Naive thymus-derived CD4-positive, alpha-beta T cell (primary cell): ENCODE data around the gene BCL2L11. TPM values are rescaled to one million over a fixed set of nuclear protein-coding genes. Genes with fewer than 3 reads are reported as not detected.
"Not testable (repeated sequence)": the region's sequence is repeated elsewhere in the genome, so short reads cannot be mapped to it uniquely, and the experiment has no call there.

Source experiments
- ATAC-seq: fragments of 150-1000 bp; cut with Tn5 transposase; 2 replicates; pipeline ENCODE4 v1.10.0; 2021; ENCODE audit warnings: mild to moderate bottlenecking, moderate library complexity
- CTCF ChIA-PET: fragments of 350-600 bp; sonication (Branson Sonifier 250); formaldehyde crosslinking; loops from one replicate; lab custom pipeline; 2021; ENCODE audit warnings: antibody characterized with exemption; lab: Charles Lee
- POLR2A ChIA-PET: fragments of 350-600 bp; sonication (Branson Sonifier 250); formaldehyde crosslinking; loops from one replicate; lab custom pipeline; 2021; ENCODE audit warnings: antibody characterized with exemption, inconsistent platforms; lab: Charles Lee
- DNase-seq, 9 donors: peaks; one replicate each; pipeline versions ENCODE4 v3.0.0 to v3.0.0-alpha.2; 2020 to 2022; ENCODE audit warnings: mixed read lengths in 1 of 9
- H3K27ac ChIP-seq: one replicate; pipeline ENCODE4 v1.7.0; 2013; ENCODE audit warnings: mild to moderate bottlenecking, low read depth, low read length, moderate library complexity
- H3K27me3 ChIP-seq, 2 donors: one replicate each; pipeline ENCODE4 v1.7.0; 2013; ENCODE audit warnings: low read length in 2 of 2, mild to moderate bottlenecking in 2 of 2, moderate library complexity in 2 of 2; ENCODE audit not compliant: control insufficient read depth in 2 of 2, insufficient read depth in 2 of 2
- H3K36me3 ChIP-seq, 3 experiments: 1 replicate in 2 of 3; 2 replicates in 1 of 3; pipeline ENCODE4 v1.7.0; 2013; ENCODE audit warnings: low read length in 3 of 3, mild to moderate bottlenecking in 3 of 3, moderate library complexity in 1 of 3; ENCODE audit not compliant: insufficient read depth in 3 of 3, control insufficient read depth in 2 of 3
- H3K4me1 ChIP-seq, 2 donors: one replicate each; pipeline ENCODE4 v1.7.0; 2013; ENCODE audit warnings: low read length in 2 of 2, mild to moderate bottlenecking in 2 of 2, moderate library complexity in 1 of 2; ENCODE audit not compliant: control insufficient read depth in 2 of 2, insufficient read depth in 2 of 2
- H3K4me3 ChIP-seq: 2 replicates; pipeline ENCODE4 v1.7.0; 2013; ENCODE audit warnings: mild to moderate bottlenecking, low read length
- H3K9me3 ChIP-seq, 3 experiments: 1 replicate in 2 of 3; 2 replicates in 1 of 3; pipeline ENCODE4 v1.7.0; 2013; ENCODE audit warnings: low read length in 3 of 3; ENCODE audit not compliant: control insufficient read depth in 2 of 3
- H3K27ac Mint-ChIP-seq, 9 donors: one replicate each; pipeline ENCODE4 v1.8.0; 2020 to 2022; ENCODE audit warnings: mixed read lengths in 9 of 9, mild to moderate bottlenecking in 8 of 9, moderate library complexity in 5 of 9, inconsistent platforms in 2 of 9
- H3K27me3 Mint-ChIP-seq, 5 donors: one replicate each; pipeline ENCODE4 v1.8.0; 2021 to 2022; ENCODE audit warnings: mixed read lengths in 5 of 5, mild to moderate bottlenecking in 1 of 5
- H3K36me3 Mint-ChIP-seq, 5 donors: one replicate each; pipeline ENCODE4 v1.8.0; 2020 to 2022; ENCODE audit warnings: mixed read lengths in 5 of 5, mild to moderate bottlenecking in 3 of 5, inconsistent platforms in 1 of 5
- H3K4me1 Mint-ChIP-seq, 7 donors: one replicate each; pipeline ENCODE4 v1.8.0; 2020 to 2022; ENCODE audit warnings: mixed read lengths in 7 of 7, mild to moderate bottlenecking in 3 of 7, inconsistent platforms in 1 of 7
- H3K4me3 Mint-ChIP-seq, 10 donors: one replicate each; pipeline ENCODE4 v1.8.0; 2020 to 2022; ENCODE audit warnings: mild to moderate bottlenecking in 10 of 10, mixed read lengths in 10 of 10, moderate library complexity in 6 of 10, inconsistent platforms in 2 of 10
- H3K9me3 Mint-ChIP-seq, 11 donors: one replicate each; pipeline ENCODE4 v1.8.0; 2020 to 2022; ENCODE audit warnings: mixed read lengths in 11 of 11, mild to moderate bottlenecking in 4 of 11, inconsistent platforms in 1 of 11, moderate library complexity in 1 of 11
- intact Hi-C, 2 donors: fragments of 100-400 bp; cut with micrococcal nuclease; formaldehyde crosslinking; loops; one replicate each; pipeline ENCODE4 v1.15.1; 2023
- polyA plus RNA-seq, 2 donors: library from polyadenylated mRNA; unstranded; fragments of 300-500 nt; fragmentation: Illumina TruSeq; gene quantifications; one replicate each; pipeline ENCODE4 v1.2.3, GENCODE V29; 2021
- total RNA-seq, 6 experiments: library from RNA in 5 of 6; stranded (reverse) in 5 of 6; gene quantifications; 1 replicate in 5 of 6; 2 replicates in 1 of 6; pipeline ENCODE4 v1.2.3 and lab custom pipeline; 2021 to 2026

The BCL2L11 gene
- total RNA-seq (10 to 100 TPM; 33.1 to 67.6 (median 39.0) TPM), polyA plus RNA-seq (10 to 100 TPM; 12.3 to 13.7 TPM), total RNA-seq (lab: John Stamatoyannopoulos, UW) (36.9 reads per million, percentile 64 among the genes with 10 or more reads in this experiment)

- Histone ChIP-seq H3K36me3 (peaks cover 0 to 10% (median 0%) of the 10 kb centered on the region in 3 experiments), H3K4me3 (peak within 1 kb of the TSS; percentile 87), H3K27me3 (peaks cover 0 to 16% of the 10 kb centered on the region in 2 donors), H3K4me1 (peaks cover 19 to 35% of the 10 kb centered on the region in 2 donors), H3K27ac (peak within 1 kb of the TSS; percentile 66), H3K9me3 (no peaks in the 10 kb centered on the region)
- ChIA-PET CTCF (no interaction called here), POLR2A (interaction anchor here (0.7 to 1.5 kb wide), 9 partner anchors 12 to 442 kb away, joined by 3 to 7 read pairs (median 3); partner anchors contain the start of gene BUB1)
- peaks cover 26 to 52% (median 36%) of the 10 kb centered on the region in 5 donors for H3K27me3 Mint-ChIP-seq
- intact Hi-C loops: loop anchor here (1.0 to 10.0 kb wide), 11 partner anchors 14 to 1642 kb away; partner anchors contain the start of genes BUB1 (in 2 of the 2), ANAPC1 (in 1 of the 2), CKAP2L (in 1 of the 2) and NPHP1 (in 1 of the 2)
- no peaks in the 10 kb centered on the region for H3K9me3 Mint-ChIP-seq
- H3K27ac Mint-ChIP-seq: peak within 1 kb of the TSS; percentile 70 to 89 (median 80)
- peak within 1 kb of the TSS; percentile 92 to 96 (median 95) for H3K4me3 Mint-ChIP-seq
- ATAC-seq (peak; percentile 85), DNase-seq (peak; percentile 78 to 98 (median 85))
- H3K4me1 Mint-ChIP-seq: peaks cover 27 to 53% (median 37%) of the 10 kb centered on the region in 7 donors
- H3K36me3 Mint-ChIP-seq: peaks cover 0 to 16% (median 1%) of the 10 kb centered on the region in 5 donors
These were observed at the start of gene BCL2L11 for GRCh38 chr2:111120253-111121027. TSS of gene BCL2L11 (plus strand) at chr2:111120914. CDS start at chr2:111123746, 2,832 bp downstream.

GRCh38 chr2:111071600-111072171, 49.0 kb upstream of the BCL2L11 start:
- H3K4me1 ChIP-seq: no peaks in the 10 kb centered on the region
- no peak overlapping the region for H3K4me3 ChIP-seq
- Mint-ChIP-seq H3K9me3 (peaks cover 0 to 32% (median 17%) of the 10 kb centered on the region in 11 donors), H3K4me1 (no peaks in the 10 kb centered on the region), H3K4me3 (no peak overlapping the region), H3K36me3 (peaks cover 0 to 13% (median 3%) of the 10 kb centered on the region in 5 donors), H3K27me3 (peaks cover 0 to 52% (median 6%) of the 10 kb centered on the region in 5 donors), H3K27ac (no peak overlapping the region)
- intact Hi-C loops: no loop called here
- ATAC-seq (peak; percentile 45), DNase-seq (no peak)
- no peaks in the 10 kb centered on the region for H3K36me3 ChIP-seq
- H3K27me3 ChIP-seq: no peaks in the 10 kb centered on the region
- no peak overlapping the region for H3K27ac ChIP-seq
- peaks cover 0 to 3% (median 0%) of the 10 kb centered on the region in 3 experiments for H3K9me3 ChIP-seq
- CTCF ChIA-PET: no interaction called here
- POLR2A ChIA-PET: no interaction called here

GRCh38 chr2:111072220-111072871, 48.4 kb upstream of the BCL2L11 start:
- Histone ChIP-seq H3K27me3 (no peaks in the 10 kb centered on the region), H3K36me3 (no peaks in the 10 kb centered on the region), H3K27ac (no peak overlapping the region), H3K4me3 (no peak overlapping the region), H3K9me3 (peaks cover 0 to 3% (median 0%) of the 10 kb centered on the region in 3 experiments), H3K4me1 (no peaks in the 10 kb centered on the region)
- Mint-ChIP-seq H3K27me3 (peaks cover 0 to 53% (median 6%) of the 10 kb centered on the region in 5 donors), H3K27ac (no peak overlapping the region), H3K4me1 (no peaks in the 10 kb centered on the region), H3K36me3 (peaks cover 0 to 16% (median 3%) of the 10 kb centered on the region in 5 donors), H3K4me3 (no peak overlapping the region), H3K9me3 (peaks cover 0 to 35% (median 20%) of the 10 kb centered on the region in 11 donors)
- ATAC-seq (no peak), DNase-seq (no peak)
- intact Hi-C loops: no loop called here
- ChIA-PET CTCF (no interaction called here), POLR2A (no interaction called here)

GRCh38 chr2:111082659-111083058, 38.1 kb upstream of the BCL2L11 start:
- intact Hi-C loops, DNase-seq, H3K27ac Mint-ChIP-seq, ATAC-seq, H3K9me3 ChIP-seq, CTCF ChIA-PET, H3K9me3 Mint-ChIP-seq, POLR2A ChIA-PET, H3K27me3 ChIP-seq, H3K36me3 Mint-ChIP-seq, H3K4me1 ChIP-seq, H3K4me3 ChIP-seq, H3K4me3 Mint-ChIP-seq, H3K27ac ChIP-seq, H3K36me3 ChIP-seq: not testable (repeated sequence)
- Mint-ChIP-seq H3K27me3 (peaks cover 37 to 72% (median 40%) of the 10 kb centered on the region in 5 donors), H3K4me1 (peaks cover 0 to 17% (median 11%) of the 10 kb centered on the region in 7 donors)

- Histone ChIP-seq H3K4me1 (no peaks in the 10 kb centered on the region), H3K27me3 (no peaks in the 10 kb centered on the region), H3K4me3 (no peak overlapping the region), H3K27ac (no peak overlapping the region), H3K9me3 (no peaks in the 10 kb centered on the region), H3K36me3 (no peaks in the 10 kb centered on the region)
- DNase-seq (no peak), ATAC-seq (no peak)
- Mint-ChIP-seq H3K27me3 (peaks cover 0 to 65% (median 11%) of the 10 kb centered on the region in 5 donors), H3K27ac (no peak overlapping the region), H3K9me3 (peaks cover 0 to 2% (median 0%) of the 10 kb centered on the region in 11 donors), H3K4me3 (no peak overlapping the region), H3K36me3 (no peaks in the 10 kb centered on the region), H3K4me1 (peaks cover 0 to 7% (median 0%) of the 10 kb centered on the region in 7 donors)
- intact Hi-C loops: no loop called here
- POLR2A ChIA-PET: no interaction called here
- CTCF ChIA-PET: no interaction called here
These were observed 28.9 kb upstream of the BCL2L11 start for GRCh38 chr2:111091811-111092211.

GRCh38 chr2:111094691-111095090, 26.0 kb upstream of the BCL2L11 start:
- Mint-ChIP-seq H3K9me3 (no peaks in the 10 kb centered on the region), H3K27ac (no peak overlapping the region), H3K27me3 (peaks cover 0 to 71% (median 9%) of the 10 kb centered on the region in 5 donors), H3K4me1 (peaks cover 0 to 7% (median 0%) of the 10 kb centered on the region in 7 donors), H3K4me3 (no peak overlapping the region), H3K36me3 (no peaks in the 10 kb centered on the region)
- DNase-seq (no peak), ATAC-seq (no peak)
- POLR2A ChIA-PET: no interaction called here
- CTCF ChIA-PET: no interaction called here
- Histone ChIP-seq H3K27ac (no peak overlapping the region), H3K27me3 (no peaks in the 10 kb centered on the region), H3K4me3 (no peak overlapping the region), H3K36me3 (no peaks in the 10 kb centered on the region), H3K4me1 (no peaks in the 10 kb centered on the region), H3K9me3 (no peaks in the 10 kb centered on the region)
- intact Hi-C loops: no loop called here
